Stimulated activated CD4-positive, alpha-beta T cell treated with anti-CD3 and anti-CD28 coated beads, Interleukin-4, amount 100 ng/mL, for 48 hours (primary cell): Measurements from ENCODE around the gene UVRAG.
"Not testable (repeated sequence)": the region's sequence is repeated elsewhere in the genome, so short reads cannot be mapped to it uniquely, and the experiment has no call there.

Source experiments
- DNase-seq, 2 donors: peaks; one replicate each; pipeline ENCODE4 v3.0.0-alpha.2; 2020; ENCODE audit warnings: low read depth in 2 of 2

UVRAG gene

DNA sequence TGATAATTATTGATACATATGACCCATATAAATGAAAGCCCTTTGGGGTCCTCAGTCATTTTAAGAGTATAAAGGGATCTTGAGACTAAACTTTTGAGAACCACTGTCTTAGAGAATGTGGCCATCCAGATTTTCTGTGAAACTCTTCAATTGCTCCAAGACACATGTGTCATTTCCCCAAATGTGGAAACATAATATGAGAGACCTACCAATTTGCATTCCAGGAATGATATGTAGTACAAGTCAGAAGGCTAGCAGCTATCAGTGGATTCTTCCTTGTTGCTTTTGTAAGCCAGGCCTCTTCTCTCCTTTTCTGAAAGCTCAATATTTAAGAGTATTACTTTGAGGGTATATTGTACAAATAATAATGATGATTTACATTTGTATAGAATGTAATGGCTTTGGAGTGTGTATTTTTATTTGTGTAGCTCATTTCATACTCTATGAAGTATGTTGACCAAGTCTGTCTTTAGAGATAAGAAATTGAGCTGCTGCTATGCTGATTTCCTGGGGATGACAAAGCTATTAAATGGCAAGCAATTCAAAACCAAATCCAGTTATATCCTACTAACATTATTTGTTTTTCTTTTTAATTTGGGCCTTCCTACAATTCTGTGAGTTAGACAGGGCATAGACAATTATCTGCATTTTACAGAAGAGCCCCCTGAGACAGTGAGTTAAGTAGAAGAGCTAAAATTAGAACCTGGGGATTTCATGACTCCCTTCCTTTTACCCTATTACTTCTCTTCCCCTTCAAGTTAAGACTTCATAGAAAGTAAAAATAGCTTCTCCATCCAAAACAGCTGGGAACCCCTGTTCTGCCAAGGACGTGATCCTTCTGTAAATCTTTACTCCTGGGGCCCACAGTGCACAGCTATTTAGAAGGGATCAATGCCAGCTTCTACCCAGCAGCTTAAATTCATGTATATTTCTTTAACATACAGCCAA lies 259.4 kb downstream of the UVRAG start:
- no peak for DNase-seq

DNA sequence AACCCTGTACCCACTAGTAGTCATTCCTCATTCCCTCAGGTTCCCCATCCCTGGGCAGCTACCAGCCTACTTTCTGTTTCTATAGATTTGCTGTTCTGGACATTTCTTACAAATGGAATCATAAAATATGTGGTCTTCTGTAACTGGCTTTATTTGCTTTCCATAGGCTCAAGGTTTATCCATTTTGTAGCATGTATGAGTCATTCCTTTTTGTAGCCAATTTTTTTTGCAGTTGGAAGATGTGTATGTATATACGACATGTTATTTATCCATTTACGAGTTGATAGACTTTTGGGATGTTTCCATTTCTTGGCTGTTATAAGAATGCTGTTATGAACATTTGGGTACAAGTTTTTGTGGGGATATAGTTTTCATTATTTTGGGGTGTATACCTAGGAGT lies 260.7 kb downstream of the UVRAG start:
- DNase-seq, result no peak

DNA sequence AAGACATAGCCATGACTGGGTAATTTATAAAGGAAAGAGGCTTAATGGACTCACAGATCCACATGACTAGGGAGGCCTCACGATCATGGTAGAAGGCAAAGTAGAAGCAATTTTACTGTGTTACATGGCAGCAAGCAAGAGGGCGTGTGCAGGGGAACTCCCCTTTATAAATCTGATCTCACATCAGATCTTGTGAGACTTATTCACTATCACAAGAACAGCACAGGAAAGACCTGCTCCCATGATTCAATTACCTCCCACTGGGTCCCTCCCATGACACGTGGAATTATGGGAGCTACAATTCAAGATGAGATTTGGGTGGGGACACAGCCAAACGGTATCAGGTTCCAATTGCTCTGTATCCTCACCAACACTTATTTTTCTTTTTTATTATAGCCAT lies 261.2 kb downstream of the UVRAG start:
- DNase-seq, result not testable (repeated sequence)

DNA sequence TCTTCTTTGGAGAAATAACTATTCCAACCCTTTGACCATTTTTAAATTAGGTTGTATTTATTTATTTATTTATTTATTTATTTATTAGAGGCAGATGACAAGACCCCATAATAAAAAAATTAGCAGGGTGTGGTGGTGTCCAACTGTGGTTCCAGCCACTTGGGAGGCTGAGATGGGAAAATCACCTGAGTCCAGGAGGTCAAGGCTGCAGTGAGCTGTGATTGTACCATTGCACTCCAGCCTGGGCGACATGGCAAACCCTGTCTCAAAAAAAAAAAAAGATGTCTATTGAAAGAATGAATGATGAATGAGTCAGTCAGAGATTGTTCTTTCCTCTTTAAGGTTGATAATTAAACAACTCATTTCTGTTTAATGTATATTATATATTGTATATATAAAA lies 261.7 kb downstream of the UVRAG start:
- no peak for DNase-seq

DNA sequence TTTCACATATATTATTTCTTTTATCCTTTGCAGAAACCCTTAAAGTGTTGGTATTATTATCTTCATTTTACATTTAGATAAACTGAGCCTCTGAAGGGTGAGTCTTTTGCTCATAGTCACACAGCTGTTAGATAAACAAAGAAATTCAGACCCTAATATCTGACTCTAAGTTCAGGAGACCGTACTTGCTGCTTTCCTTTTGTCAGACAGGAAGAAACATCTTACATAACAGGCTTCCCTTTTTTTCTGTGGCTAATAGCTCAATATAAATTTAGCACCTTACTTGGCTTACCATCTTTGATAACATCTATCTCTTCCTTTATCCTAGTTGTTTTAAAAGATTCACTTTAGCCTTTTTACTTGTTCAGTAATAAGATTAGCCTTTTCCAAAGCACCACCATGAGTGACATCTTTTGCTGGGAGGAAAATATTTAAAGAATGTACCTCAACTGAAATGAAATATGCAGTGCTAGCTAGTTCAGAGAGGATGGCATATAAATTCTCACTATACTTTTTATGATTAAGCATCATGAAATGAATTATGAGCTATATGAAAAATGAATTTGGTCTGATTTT lies 262.7 kb downstream of the UVRAG start:
- DNase-seq, result no peak

DNA sequence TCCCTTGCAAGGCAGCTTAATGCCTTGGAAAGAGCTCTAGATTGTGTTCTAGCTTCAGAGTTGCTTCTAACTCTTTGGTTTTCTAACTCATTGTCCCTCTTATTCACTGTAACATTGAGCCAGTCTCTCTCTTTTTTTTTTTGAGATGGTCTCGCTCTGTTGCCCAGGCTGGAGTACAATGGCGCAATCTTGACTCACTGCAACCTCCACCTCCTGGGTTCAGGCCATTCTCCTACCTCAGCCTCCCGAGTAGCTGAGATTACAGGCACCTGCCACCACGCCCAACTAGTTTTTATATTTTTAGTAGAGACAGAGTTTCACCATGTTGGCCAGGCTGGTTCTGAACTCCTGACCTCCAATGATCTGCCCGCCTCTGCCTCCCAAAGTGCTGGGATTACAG lies 266.1 kb downstream of the UVRAG start:
- DNase-seq, result not testable (repeated sequence)

DNA sequence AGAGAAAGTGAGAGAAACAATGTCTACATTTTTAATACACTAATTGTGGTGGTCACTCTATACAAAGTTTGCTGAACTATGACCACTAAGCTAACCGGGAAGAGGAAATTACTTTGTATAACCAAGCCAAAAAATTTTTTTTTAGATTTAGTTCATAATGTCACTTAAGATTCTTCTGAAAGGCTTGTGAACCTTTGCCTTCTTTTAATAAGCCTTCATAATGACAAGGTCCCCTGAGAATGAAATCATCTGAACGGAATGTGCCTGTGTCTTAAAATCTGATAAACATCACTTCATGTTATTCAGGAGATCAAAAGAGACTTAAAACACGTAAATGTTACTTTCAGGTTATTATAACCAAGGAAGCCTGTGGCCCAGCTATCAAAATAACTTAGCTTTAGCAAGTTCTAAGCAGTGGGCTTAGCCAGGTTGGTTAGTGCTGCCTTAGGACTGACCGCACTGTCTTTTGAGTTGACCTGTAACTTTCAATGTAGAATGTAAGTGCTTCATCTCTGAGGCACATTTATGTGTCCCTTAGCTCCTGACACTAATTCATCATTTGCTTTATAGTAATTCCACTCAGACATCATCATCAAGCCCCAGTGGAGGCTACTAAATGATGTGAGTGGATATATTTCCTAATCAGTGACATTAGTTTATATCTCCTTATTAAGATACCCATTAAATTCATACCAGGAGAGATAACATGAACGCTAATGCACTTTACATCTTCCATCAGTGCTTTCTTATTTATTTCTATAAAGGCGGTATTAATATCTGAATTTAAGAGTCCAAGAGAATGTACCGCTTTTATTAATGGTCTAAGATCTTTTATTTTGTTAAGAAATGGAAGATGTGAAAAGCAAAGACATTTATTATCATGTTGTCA lies 268.8 kb downstream of the UVRAG start:
- no peak for DNase-seq

DNA sequence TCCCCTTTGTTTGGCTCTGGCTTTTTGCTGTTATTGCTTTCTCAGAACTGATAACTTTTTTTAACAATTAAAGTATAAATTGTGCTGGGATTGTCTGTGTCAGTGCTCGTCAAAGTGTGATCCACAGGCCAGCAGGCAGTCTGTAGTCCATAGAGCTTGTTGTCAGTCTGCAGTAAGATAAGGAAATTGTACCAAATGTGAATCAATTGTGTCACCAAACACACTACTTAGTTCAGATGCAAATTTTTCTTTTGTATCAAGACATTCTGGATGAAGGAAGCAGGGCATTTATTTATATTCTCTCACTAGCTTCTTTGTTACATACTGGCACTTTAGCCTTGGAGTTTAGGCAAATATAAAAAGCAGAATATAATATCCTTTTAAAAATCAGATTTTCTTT lies 270.3 kb downstream of the UVRAG start:
- DNase-seq, result no peak

DNA sequence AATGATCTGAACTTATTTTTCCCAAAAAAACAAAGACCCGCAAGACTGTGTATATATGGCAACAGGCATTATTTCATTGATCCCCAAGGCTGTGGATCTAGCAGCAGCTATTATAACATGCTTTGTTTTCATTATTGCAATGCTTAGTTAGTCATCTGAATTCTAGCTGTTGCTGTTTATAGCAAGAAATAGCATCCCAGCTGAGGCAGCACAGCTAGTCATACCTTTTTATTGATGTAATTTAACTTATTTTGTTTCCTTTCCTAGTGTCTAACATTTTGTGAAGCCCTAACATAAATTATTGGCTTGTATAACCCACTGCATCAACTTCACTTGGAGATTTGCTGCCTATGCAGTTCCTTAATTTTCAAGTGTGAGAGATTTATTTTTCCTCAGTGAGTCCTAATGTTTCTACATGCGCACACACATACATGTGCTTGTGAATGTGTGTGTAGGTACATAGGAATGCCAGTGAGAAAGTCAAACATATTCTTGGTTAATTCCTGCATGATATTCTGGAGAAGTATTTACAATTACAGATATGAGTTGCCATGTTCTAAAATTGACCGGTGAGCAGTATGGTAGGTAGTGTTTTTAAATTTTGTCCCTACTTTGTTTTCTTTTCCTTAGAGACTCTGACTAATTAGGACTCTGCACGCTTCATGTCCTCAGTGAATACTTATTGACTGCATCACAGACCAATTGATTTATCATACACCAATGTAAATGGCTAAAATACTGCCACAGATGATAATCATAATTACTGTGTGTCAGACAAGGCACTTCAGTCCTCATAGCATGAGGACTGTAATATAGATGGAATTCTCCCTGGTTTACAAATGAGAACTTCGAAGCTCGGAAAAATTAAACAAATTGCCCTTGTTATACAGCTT lies 272.0 kb downstream of the UVRAG start:
- no peak for DNase-seq

DNA sequence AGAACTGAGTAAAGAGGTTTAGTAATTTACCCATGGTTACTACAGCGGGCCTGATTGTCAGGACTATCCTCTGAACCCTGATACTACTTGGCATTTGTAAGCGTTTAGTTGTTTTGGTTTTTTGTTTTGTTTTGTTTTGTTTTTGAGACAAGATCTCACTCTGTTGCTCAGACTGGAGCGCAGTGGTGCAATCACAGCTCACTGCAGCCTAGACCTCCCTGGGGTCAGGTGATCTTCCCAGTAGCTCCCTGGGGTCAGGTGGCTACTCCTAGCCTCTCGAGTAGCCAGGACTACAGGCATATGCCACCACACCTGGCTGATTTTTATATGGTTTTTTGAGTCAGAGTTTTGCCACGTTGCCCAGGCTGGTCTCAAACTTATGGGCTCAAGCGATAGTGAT lies 272.7 kb downstream of the UVRAG start:
- no peak for DNase-seq

DNA sequence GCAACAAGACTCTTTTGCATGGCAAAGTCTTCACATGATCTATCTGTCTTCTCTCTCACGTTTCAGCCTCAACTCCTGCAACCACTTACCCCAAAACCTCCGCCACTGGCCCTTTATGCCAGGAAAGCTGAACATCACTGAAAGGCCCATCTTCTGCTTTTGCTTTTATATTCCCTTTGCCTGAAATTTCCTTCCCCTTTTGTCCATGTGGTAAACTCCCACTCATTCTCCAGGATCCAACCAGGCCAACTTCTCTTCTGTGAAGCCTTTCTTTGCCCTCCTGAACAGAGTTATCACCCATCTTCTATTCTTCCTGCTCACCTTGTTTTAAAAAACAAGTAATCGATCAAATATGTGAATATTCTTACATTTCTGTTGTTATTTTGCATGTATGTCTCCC lies 273.5 kb downstream of the UVRAG start:
- DNase-seq, result no peak

DNA sequence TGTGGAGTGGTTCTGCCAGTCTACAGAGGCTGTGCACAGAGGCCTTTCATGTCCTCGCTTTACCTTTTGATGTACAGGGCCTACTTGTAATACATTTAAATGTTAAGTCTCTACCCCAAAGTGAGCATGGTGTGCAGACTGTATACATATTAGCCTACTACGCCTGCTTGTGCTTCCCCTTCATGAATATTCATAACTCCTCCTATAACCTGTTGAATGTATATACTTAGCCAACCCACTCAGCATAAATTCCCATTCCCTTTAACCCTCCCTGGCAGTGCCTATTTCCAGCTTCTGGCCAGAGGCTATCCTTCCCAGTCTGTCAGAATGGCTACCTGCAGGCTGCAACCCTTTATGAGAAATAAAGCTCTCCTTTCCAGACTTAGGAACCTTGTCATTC lies 275.2 kb downstream of the UVRAG start:
- no peak for DNase-seq

DNA sequence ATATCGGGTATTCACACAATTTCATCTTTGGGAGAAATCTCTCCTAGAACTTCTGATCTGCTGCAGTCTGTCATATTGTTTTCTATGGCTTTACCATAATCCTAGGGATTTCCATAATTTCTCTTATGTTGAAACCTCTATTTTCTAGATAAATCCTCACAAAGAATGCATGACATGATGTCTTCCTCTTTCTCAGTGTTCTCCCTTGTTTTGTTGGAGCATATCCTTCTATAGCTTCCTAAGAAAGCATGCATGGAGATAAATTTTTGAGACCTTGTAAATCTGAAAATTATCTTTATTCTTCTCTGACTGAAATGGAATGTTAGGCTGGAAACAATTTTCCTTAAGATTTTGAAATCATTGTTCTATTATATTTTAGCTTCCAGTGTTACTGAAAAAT lies 275.8 kb downstream of the UVRAG start:
- DNase-seq, result no peak

DNA sequence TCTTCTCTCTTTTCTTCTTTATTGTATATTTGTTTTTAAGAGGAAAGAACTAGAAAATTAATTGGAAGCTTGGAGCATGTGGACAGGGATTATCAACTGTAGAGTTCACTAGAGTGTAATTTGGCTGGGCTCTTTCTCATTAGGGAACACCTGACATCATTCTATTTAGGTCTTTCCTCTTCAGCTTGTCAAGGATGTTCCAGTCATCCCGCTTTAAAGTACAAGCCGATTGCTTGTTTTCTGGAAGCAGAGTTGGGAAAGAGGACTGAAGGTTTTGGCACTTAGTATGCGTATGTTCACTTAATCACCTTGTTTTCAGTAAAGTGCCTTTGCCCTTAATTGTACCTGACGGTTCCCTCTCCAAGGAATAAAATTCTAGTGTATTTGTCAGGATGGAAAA lies 279.7 kb downstream of the UVRAG start:
- no peak for DNase-seq

DNA sequence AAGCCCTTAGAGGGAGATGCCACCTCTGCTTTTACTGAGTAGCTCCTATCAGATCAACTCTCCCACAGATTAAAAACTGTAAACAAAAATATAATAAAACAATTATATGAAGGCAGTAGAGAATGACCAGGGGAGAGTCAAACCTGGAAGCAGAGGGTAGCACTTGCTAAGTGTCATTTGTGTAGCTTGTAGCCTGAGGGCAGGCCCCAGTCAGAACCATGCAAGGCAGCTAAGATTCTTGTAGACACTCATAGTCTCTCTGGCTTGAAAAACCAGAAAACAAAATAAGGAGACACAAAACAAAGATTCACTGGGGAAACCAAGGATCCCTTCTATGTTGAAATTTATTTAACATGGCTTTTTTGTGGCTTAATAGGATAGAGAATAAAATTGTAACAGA lies 280.9 kb downstream of the UVRAG start:
- no peak for DNase-seq

DNA sequence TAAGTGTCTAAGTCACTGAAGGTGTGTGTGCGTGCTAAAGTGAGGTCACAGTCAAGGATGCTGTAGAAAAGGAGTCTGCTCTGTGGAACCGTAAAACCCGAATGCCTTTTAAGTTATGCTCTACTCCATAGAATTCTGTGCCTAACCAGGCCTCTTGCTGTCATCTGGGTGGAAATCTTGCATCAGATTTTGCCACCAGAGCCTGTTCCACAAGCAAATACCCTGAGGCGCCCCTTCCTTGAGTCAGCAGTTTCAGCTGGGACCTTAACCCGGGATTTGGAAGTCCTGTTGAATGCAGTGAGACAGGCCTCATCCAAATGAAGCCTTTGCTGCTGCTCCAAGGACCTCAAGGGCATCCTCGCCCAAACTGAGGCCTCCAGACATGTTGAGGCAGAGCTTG lies 281.5 kb downstream of the UVRAG start:
- DNase-seq, result no peak

DNA sequence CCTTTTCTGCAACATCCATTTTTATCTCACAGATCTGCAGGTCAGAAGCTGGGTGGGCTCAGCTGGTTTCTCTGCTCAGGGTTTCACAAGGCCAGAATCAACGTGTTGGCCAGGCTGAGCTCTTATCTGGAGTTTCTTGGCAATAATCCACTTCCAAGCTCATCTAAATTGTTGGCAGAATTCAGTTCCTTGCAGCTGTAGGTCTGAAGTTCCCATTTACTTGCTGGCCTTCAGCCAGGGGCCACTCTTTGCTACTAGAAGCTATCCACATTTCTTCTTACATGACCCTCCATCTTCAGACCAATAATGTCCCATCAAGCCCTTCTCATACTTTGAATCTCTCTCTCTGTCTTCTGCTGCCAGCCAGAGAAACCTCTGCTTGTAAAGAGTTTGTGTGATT lies 287.8 kb downstream of the UVRAG start:
- no peak for DNase-seq

DNA sequence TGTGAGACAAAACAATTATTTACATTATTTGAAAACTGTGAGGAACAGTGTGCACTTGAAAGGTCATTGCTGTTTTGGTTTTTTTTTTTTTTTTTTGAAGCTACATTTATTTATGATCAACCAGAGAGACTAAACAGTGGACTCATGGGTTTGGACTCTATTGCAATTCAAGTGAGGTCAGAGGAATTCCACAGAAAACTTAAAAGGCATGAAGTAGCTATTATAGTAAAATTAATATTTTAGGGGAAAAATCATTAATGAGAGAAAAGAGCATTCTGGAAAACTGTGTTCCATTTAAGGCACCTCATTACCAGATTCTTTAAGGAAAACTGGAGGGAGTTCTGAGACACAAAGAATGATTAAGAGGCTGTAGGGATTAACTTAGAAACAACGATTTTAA lies 288.4 kb downstream of the UVRAG start:
- DNase-seq, result no peak

DNA sequence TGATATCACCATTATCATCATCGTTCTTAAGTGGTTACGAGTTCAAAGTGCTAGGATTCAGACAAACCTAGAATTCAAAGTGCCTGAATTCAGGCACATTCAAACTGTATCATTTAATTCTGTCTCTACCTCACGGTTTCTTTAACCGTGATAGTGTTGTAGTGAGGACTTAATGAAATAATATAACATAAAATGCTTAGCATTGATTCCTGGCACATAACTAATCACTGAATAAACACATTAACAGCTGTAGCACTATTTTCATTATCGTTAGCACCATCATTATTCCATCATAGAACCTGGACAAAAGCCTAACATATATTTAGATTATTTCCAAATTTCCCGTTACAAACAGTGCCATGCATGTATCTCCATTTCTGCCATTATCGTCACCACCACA lies 289.3 kb downstream of the UVRAG start:
- DNase-seq, result no peak

DNA sequence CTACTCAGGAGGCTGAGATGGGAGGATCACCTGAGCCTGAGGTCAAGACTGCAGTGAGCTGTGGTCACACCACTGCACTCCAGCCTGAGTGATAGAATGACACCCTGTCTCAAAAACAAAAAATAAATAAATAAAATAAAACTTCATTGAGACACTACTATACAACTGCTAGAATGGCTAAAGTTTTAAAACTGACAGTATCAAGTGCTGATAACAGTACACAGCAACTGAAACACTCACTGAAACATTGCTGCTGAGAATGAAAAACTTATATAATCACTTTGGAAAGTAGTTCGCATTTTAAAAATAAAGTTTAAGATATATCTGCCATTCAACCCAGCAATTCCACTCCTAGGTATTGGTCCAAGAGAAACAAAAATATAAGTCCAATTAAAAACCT lies 290.6 kb downstream of the UVRAG start:
- no peak for DNase-seq

DNA sequence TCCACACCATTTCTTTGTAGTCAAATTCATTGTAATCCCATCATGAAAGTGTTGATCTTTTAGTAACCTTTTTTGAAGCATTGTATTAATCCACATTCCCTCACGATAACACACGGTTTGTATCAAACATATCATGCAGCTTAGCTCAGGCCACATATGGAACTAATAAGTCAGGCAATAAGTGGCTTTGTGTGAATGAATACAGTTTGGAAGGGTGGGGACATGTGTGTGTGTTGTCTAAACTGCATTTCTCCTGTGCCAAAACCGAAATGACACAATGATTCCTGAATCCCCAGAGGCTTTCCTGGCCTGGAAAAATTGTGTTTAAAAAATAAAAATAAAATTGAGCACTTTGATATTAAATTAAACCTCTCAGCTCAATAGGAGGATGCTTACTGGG lies 293.0 kb downstream of the UVRAG start:
- no peak for DNase-seq

DNA sequence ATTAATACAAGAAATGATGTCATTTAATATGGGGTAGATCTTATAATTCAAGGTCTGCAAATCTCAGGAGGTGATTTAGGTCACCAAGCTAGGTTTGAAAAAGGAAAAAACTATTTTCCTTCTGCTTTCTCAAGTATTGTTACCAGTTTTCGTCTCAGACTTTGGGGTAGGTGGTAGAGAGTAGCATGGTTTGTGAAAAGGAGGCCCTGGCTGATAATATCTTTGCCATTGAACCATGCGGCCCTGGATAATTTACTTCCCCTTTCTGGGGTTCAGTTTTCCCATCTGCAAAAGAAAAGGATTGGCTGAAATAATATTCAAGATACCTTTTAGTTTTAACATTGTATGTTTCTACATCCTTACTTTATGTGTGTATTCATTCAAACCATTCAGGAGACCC lies 299.2 kb downstream of the UVRAG start:
- no peak for DNase-seq
